ENCODE data around the gene IFNAR2.

DNA sequence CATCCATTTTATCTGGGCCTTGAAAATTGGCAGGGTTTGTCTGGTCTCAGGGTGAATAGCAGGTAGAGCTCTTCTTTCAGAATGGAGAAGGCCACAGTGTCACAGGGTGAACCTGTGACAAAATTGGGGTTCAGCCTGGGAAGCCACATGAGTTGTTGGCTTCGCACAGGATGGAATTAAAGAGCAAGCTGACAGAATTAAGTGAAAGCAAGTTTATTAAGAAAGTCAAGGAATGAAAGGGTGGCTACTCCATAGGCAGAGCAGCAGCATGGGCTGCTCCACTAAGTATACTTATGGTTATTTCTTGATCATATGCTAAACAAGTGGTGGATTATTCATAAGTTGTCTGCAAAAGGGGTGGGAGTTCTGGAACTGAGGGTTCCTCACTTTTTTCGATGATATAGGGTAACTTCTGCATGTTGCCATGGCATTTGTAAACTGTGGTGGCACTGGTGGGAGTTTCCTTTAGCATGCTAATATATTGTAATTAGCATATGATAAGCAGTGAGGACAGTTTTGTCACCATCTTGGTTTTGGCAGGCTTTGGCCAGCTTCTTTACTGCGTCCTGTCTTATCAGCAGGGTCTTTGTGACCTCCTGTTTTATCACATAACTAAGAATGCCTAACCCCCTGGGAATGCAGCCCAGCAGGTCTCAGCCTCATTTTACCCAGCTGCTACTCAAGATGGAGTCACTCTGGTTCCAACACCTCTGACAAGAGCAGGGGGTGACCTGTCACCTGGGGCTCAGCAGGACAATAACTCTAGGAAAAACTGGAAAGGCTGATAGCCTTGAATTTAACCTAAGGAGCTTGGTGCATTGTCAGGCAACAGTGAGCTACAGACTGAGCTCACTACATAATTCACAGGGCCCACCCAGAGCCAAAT is 5.1 kb downstream of the IFNAR2 start:
- TF ChIP-seq, protein P1, sequence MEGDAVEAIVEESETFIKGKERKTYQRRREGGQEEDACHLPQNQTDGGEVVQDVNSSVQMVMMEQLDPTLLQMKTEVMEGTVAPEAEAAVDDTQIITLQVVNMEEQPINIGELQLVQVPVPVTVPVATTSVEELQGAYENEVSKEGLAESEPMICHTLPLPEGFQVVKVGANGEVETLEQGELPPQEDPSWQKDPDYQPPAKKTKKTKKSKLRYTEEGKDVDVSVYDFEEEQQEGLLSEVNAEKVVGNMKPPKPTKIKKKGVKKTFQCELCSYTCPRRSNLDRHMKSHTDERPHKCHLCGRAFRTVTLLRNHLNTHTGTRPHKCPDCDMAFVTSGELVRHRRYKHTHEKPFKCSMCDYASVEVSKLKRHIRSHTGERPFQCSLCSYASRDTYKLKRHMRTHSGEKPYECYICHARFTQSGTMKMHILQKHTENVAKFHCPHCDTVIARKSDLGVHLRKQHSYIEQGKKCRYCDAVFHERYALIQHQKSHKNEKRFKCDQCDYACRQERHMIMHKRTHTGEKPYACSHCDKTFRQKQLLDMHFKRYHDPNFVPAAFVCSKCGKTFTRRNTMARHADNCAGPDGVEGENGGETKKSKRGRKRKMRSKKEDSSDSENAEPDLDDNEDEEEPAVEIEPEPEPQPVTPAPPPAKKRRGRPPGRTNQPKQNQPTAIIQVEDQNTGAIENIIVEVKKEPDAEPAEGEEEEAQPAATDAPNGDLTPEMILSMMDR (IDR thresholded peaks at IDR 0.05; ENCODE audit: insufficient read depth, low read depth, low read length): no peak
- no peak for TF ChIP-seq EZH2 (IDR thresholded peaks at IDR 0.05; ENCODE audit: insufficient read depth, low read length)
